H1 (cell line): ENCODE measurements around the gene ZNF622. TPM values are rescaled to one million over a fixed set of nuclear protein-coding genes. Genes with fewer than 3 reads are reported as not detected.

Experiments
- CTCF ChIA-PET: fragments of 300-600 bp; sonication (Branson Sonifier 250); formaldehyde crosslinking; loops from one replicate; lab custom pipeline; 2021; ENCODE audit not compliant: partially characterized antibody; lab: Charles Lee
- POLR2A ChIA-PET: fragments of 300-600 bp; sonication (Branson Sonifier 250); formaldehyde crosslinking; loops from one replicate; lab custom pipeline; 2021; ENCODE audit warnings: inconsistent platforms; ENCODE audit not compliant: partially characterized antibody; lab: Charles Lee
- DNase-seq, 2 experiments: peaks; one replicate each; pipeline versions ENCODE4 v3.0.0 to v3.0.0-alpha.2; 2010 to 2022; ENCODE audit warnings: low spot score in 2 of 2, low read depth in 1 of 2, mixed read lengths in 1 of 2
- FAIRE-seq: peaks from 2 replicates; lab custom pipeline; 2011; peaks lifted over from hg19 to GRCh38; lab: Jason Lieb, UNC
- H2AFZ ChIP-seq: 2 replicates; pipeline ENCODE4 v1.8.1; 2012; ENCODE audit warnings: low read length, inconsistent platforms
- H2AK5ac ChIP-seq: 2 replicates; pipeline ENCODE4 v1.6.1; 2013; ENCODE audit warnings: low read depth, low read length
- H2BK120ac ChIP-seq: replicated peaks from 2 replicates; pipeline ENCODE3; 2013; ENCODE audit warnings: low read depth, low read length, inconsistent platforms
- H2BK12ac ChIP-seq: 2 replicates; pipeline ENCODE4 v1.6.1; 2013; ENCODE audit warnings: low read depth, low read length
- H2BK15ac ChIP-seq: 2 replicates; pipeline ENCODE4 v1.6.1; 2013; ENCODE audit warnings: low read length
- H2BK20ac ChIP-seq: 2 replicates; pipeline ENCODE4 v1.6.1; 2013; ENCODE audit warnings: low read length
- H2BK5ac ChIP-seq: 2 replicates; pipeline ENCODE4 v1.6.1; 2013; ENCODE audit warnings: low read depth, low read length
- H3K14ac ChIP-seq: 2 replicates; pipeline ENCODE4 v1.6.1; 2013; ENCODE audit warnings: inconsistent platforms; ENCODE audit not compliant: insufficient read length
- H3K18ac ChIP-seq: 2 replicates; pipeline ENCODE4 v1.6.1; 2013; ENCODE audit warnings: low read length; ENCODE audit errors: extremely low read depth
- H3K23ac ChIP-seq: 2 replicates; pipeline ENCODE4 v1.6.1; 2013; ENCODE audit warnings: inconsistent platforms; ENCODE audit not compliant: insufficient read length
- H3K23me2 ChIP-seq: 2 replicates; pipeline ENCODE4 v1.6.1; 2013; ENCODE audit warnings: low read depth, low read length
- H3K27ac ChIP-seq: 2 replicates; pipeline ENCODE4 v1.6.1; 2011; ENCODE audit warnings: low read depth, low read length, inconsistent platforms
- H3K27me3 ChIP-seq, 4 experiments: replicated peaks in 1 of 4; 1 replicate in 1 of 4; 2 replicates in 3 of 4; pipeline versions ENCODE4 v1.6.1 to v1.8.1; 2011 to 2013; ENCODE audit warnings: low read length in 3 of 4, mild to moderate bottlenecking in 3 of 4, inconsistent platforms in 2 of 4, mixed read lengths in 2 of 4, moderate library complexity in 1 of 4; ENCODE audit not compliant: control insufficient read depth in 3 of 4, insufficient read depth in 3 of 4; ENCODE audit errors: extremely low read depth in 1 of 4
- H3K36me3 ChIP-seq, 4 experiments: 2 replicates each; pipeline versions ENCODE4 v1.6.1 to v1.8.1; 2011 to 2013; ENCODE audit warnings: mild to moderate bottlenecking in 4 of 4, low read length in 3 of 4, moderate library complexity in 2 of 4, control low read depth in 1 of 4, inconsistent platforms in 1 of 4; ENCODE audit not compliant: insufficient read depth in 4 of 4, control insufficient read depth in 2 of 4
- H3K4ac ChIP-seq: replicated peaks from 2 replicates; pipeline ENCODE3; 2013; ENCODE audit warnings: low read length, low read depth, mixed read lengths, inconsistent platforms; ENCODE audit not compliant: insufficient read length
- H3K4me1 ChIP-seq, 4 experiments: replicated peaks in 1 of 4; 1 replicate in 1 of 4; 2 replicates in 3 of 4; pipeline versions ENCODE4 v1.6.1 to v1.8.1; 2011 to 2013; ENCODE audit warnings: low read length in 3 of 4, inconsistent platforms in 2 of 4, mixed read lengths in 1 of 4; ENCODE audit not compliant: insufficient read depth in 4 of 4, control insufficient read depth in 3 of 4
- H3K4me2 ChIP-seq, 2 experiments: 2 replicates each; pipeline versions ENCODE4 v1.6.1 to v1.8.1; 2011 to 2013; ENCODE audit warnings: low read depth in 2 of 2, low read length in 2 of 2, control low read depth in 1 of 2, inconsistent platforms in 1 of 2, mild to moderate bottlenecking in 1 of 2; ENCODE audit not compliant: insufficient read depth in 1 of 2
- H3K4me3 ChIP-seq, 4 experiments: fragments of 200-600, 300-600 bp in 1 of 4; sonication (generic), shearing (Covaris generic), sonication (Bioruptor Twin) in 1 of 4; 2 replicates each; pipeline versions ENCODE4 v1.5.1 to v1.8.1; 2011 to 2016; ENCODE audit warnings: low read length in 4 of 4, low read depth in 3 of 4, control low read depth in 2 of 4, inconsistent platforms in 2 of 4, mild to moderate bottlenecking in 2 of 4, mixed read lengths in 1 of 4, moderate library complexity in 1 of 4; ENCODE audit not compliant: insufficient read depth in 2 of 4; ENCODE audit errors: extremely low read depth in 1 of 4
- H3K56ac ChIP-seq: replicated peaks from 2 replicates; pipeline ENCODE3; 2013; ENCODE audit warnings: low read depth, mild to moderate bottlenecking, mixed read lengths, low read length, inconsistent platforms; ENCODE audit not compliant: insufficient read length
- H3K79me1 ChIP-seq: 2 replicates; pipeline ENCODE4 v1.6.1; 2013; ENCODE audit warnings: low read depth, low read length, control low read depth
- H3K79me2 ChIP-seq, 2 experiments: 2 replicates each; pipeline versions ENCODE4 v1.6.1 to v1.8.1; 2012 to 2013; ENCODE audit warnings: low read length in 2 of 2, mild to moderate bottlenecking in 2 of 2, inconsistent platforms in 1 of 2; ENCODE audit not compliant: insufficient read depth in 2 of 2, control insufficient read depth in 1 of 2
- H3K9ac ChIP-seq, 4 experiments: replicated peaks in 1 of 4; 1 replicate in 1 of 4; 2 replicates in 3 of 4; pipeline versions ENCODE4 v1.6.1 to v1.8.1; 2011 to 2013; ENCODE audit warnings: low read depth in 3 of 4, low read length in 3 of 4, control low read depth in 2 of 4, mild to moderate bottlenecking in 2 of 4, moderate library complexity in 2 of 4, inconsistent platforms in 1 of 4; ENCODE audit errors: extremely low read depth in 1 of 4
- H3K9me3 ChIP-seq, 2 experiments: 2 replicates each; pipeline versions ENCODE4 v1.6.1 to v1.8.1; 2012 to 2013; ENCODE audit warnings: mild to moderate bottlenecking in 2 of 2, moderate library complexity in 2 of 2, control low read depth in 1 of 2, inconsistent platforms in 1 of 2, low read depth in 1 of 2, low read length in 1 of 2, mixed read lengths in 1 of 2; ENCODE audit not compliant: insufficient read depth in 2 of 2
- H4K20me1 ChIP-seq, 2 experiments: replicated peaks in 1 of 2; 2 replicates each; pipeline versions ENCODE3 to v1.8.1; 2011 to 2013; ENCODE audit warnings: inconsistent platforms in 2 of 2, low read length in 2 of 2, mild to moderate bottlenecking in 1 of 2; ENCODE audit not compliant: insufficient read depth in 2 of 2, control insufficient read depth in 1 of 2
- H4K5ac ChIP-seq: 2 replicates; pipeline ENCODE4 v1.6.1; 2013; ENCODE audit warnings: low read length, low read depth, mixed read lengths, inconsistent platforms; ENCODE audit not compliant: insufficient read length
- H4K8ac ChIP-seq: 2 replicates; pipeline ENCODE4 v1.8.0; 2013; ENCODE audit warnings: mild to moderate bottlenecking, moderate library complexity, low read length, inconsistent platforms; ENCODE audit not compliant: insufficient read depth; ENCODE audit errors: extremely low read depth
- H4K91ac ChIP-seq: replicated peaks from 2 replicates; pipeline ENCODE3; 2013; ENCODE audit warnings: low read length, mixed read lengths, inconsistent platforms; ENCODE audit not compliant: insufficient read length
- BACH1 ChIP-seq: IDR thresholded peaks from 2 replicates; pipeline ENCODE4 v1.6.1; 2012; ENCODE audit warnings: low read length, improper control_type of control experiment
- CHD2 ChIP-seq: IDR thresholded peaks from 2 replicates; pipeline ENCODE4 v1.6.1; 2012; ENCODE audit warnings: low read length, improper control_type of control experiment
- FOSL1 ChIP-seq: IDR thresholded peaks from 2 replicates; pipeline ENCODE4 v1.6.1; 2011; ENCODE audit warnings: mild to moderate bottlenecking, low read depth, low read length, moderate library complexity; ENCODE audit not compliant: insufficient read depth
- HDAC2 ChIP-seq, 2 experiments: fragments of 300-600 bp in 1 of 2; sonication (generic) in 1 of 2; IDR thresholded peaks; 2 replicates each; pipeline ENCODE4 v1.6.1; 2011 to 2012; ENCODE audit warnings: low read depth in 2 of 2, low read length in 2 of 2, mild to moderate bottlenecking in 2 of 2, moderate library complexity in 2 of 2, borderline replicate concordance in 1 of 2, inconsistent platforms in 1 of 2
- POLR2A ChIP-seq, 2 experiments: IDR thresholded peaks; 1 replicate in 1 of 2; 2 replicates in 1 of 2; pipeline ENCODE4 v1.6.1; 2011; ENCODE audit warnings: low read depth in 2 of 2, low read length in 2 of 2, mild to moderate bottlenecking in 2 of 2; ENCODE audit errors: control extremely low read depth in 1 of 2
- SRF ChIP-seq: IDR thresholded peaks from 2 replicates; pipeline ENCODE4 v1.6.1; 2011; ENCODE audit warnings: mild to moderate bottlenecking, low read depth, low read length, moderate library complexity
- WGBS, 2 experiments: shearing (Covaris generic) in 1 of 2; methylation state at CpG; one replicate each; pipeline versions ENCODE4 v1.1.6 to v1.1.7; 2013 to 2015; ENCODE audit warnings: low lambda C conversion rate in 2 of 2, mixed read lengths in 2 of 2, inconsistent platforms in 1 of 2, low coverage in 1 of 2, missing lambda C conversion rate in 1 of 2; ENCODE audit not compliant: insufficient replicate concordance in 2 of 2, insufficient coverage in 1 of 2, insufficient read length in 1 of 2; ENCODE audit errors: extremely low coverage in 1 of 2, missing lambda C conversion rate in 1 of 2; 5-methylcytosine and 5-hydroxymethylcytosine counted together
- polyA plus RNA-seq, 7 experiments: library from polyadenylated mRNA; depleted of rRNA in 3 of 7; stranded (reverse) in 5 of 7; unstranded in 2 of 7; fragments of >200 nt in 5 of 7; fragments of 200-250 nt in 2 of 7; gene quantifications; 1 replicate in 5 of 7; 2 replicates in 1 of 7; 4 replicates in 1 of 7; pipeline versions ENCODE4 v1.2.1 to v1.2.3, GENCODE V29; 2011 to 2013; ENCODE audit warnings: missing spikeins in 2 of 7, mixed read lengths in 2 of 7
- total RNA-seq: library from RNA; stranded (reverse); fragmentation: NEBNext Ultra II Directional; extraction: Animal tissue kit (Norgen Biotek cat#: 25700); gene quantifications from 2 replicates; pipeline ENCODE4 v1.2.1, GENCODE V29; 2021
- TF ChIP-seq, protein P1 (sequence below): IDR thresholded peaks from 2 replicates; pipeline ENCODE4 v1.6.1; 2011; ENCODE audit warnings: low read length, improper control_type of control experiment
- TF ChIP-seq, protein P2 (sequence below): IDR thresholded peaks from 2 replicates; pipeline ENCODE4 v1.6.1; 2012; ENCODE audit warnings: inconsistent platforms

Gene ZNF622
- total and polyA plus RNA-seq, 2 of the 8 experiments (the other 6 are each of a cell fraction or from before 2014, with no cell fraction given), result 8.8 to 30.8 TPM

DNA sequence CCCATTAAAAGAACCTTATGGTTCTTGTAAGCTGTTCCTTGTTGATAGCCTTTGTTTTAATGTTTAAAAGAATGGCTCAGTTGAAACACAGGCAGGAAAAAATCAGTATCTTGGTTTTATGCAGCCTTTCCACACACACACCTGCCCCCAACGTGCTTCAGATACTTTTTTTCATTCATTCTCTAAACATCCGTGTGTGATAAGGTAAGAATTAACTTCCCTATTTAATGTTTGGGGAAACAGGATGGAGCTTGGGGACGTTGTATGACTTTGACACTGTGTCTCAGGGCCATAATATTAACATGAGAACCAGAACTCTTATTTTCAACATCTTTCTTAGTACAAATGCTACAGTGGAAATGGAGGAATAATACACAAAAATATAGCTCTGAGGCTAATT is 5.8 kb upstream of the ZNF622 start:
- Histone ChIP-seq H3K36me3 (no peaks in the 10 kb centered on the region), H3K56ac (no peak overlapping the region), H2BK5ac (no peak overlapping the region), H4K5ac (no peak overlapping the region), H3K18ac (no peak overlapping the region), H3K27me3 (no peaks in the 10 kb centered on the region; a peak in 1 of 7 replicates), H3K79me1 (no peaks in the 10 kb centered on the region; the same call in 1 of the 2 replicates), H4K20me1 (peaks cover 0 to 2% of the 10 kb centered on the region in 2 experiments), H2BK12ac (no peak overlapping the region), H4K8ac (no peak overlapping the region), H3K14ac (no peak overlapping the region), H4K91ac (no peak overlapping the region), H3K79me2 (peaks cover 0 to 9% of the 10 kb centered on the region in 2 experiments; a peak in 1 of 4 replicates), H2AFZ (no peak overlapping the region), H3K4me1 (peaks cover 0 to 3% (median 0%) of the 10 kb centered on the region in 4 experiments; a peak in 3 of 7 replicates), H3K23ac (no peak overlapping the region), H3K23me2 (no peaks in the 10 kb centered on the region; the same call in 1 of the 2 replicates), H3K27ac (no peak overlapping the region), H2AK5ac (no peak overlapping the region), H3K9ac (no peak overlapping the region), H2BK20ac (no peak overlapping the region), H2BK120ac (no peak overlapping the region), H2BK15ac (no peak overlapping the region), H3K4ac (no peak overlapping the region), H3K4me2 (no peak overlapping the region), H3K4me3 (no peak overlapping the region), H3K9me3 (no peaks in the 10 kb centered on the region)
- DNase-seq (no peak), FAIRE-seq (no peak)
- POLR2A ChIA-PET, result no interaction called here
- CTCF ChIA-PET, result interaction anchor here (1.1 to 1.5 kb wide), 2 partner anchors 17 to 81 kb away, joined by 3 read pairs; no protein-coding TSS in a partner anchor
- TF ChIP-seq FOSL1, result no peak
- TF ChIP-seq SRF, result no peak
- TF ChIP-seq CHD2, result no peak
- no peak for TF ChIP-seq HDAC2 (IDR thresholded peaks at IDR 0.05; ENCODE audit: borderline replicate concordance in 1 of 2, low read depth in 2 of 2, low read length in 2 of 2)
- TF ChIP-seq, protein P1, sequence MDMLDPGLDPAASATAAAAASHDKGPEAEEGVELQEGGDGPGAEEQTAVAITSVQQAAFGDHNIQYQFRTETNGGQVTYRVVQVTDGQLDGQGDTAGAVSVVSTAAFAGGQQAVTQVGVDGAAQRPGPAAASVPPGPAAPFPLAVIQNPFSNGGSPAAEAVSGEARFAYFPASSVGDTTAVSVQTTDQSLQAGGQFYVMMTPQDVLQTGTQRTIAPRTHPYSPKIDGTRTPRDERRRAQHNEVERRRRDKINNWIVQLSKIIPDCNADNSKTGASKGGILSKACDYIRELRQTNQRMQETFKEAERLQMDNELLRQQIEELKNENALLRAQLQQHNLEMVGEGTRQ, result no peak
- TF ChIP-seq, protein P2, sequence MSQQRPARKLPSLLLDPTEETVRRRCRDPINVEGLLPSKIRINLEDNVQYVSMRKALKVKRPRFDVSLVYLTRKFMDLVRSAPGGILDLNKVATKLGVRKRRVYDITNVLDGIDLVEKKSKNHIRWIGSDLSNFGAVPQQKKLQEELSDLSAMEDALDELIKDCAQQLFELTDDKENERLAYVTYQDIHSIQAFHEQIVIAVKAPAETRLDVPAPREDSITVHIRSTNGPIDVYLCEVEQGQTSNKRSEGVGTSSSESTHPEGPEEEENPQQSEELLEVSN, result no peak
- TF ChIP-seq BACH1, result no peak
- no peak for TF ChIP-seq POLR2A (IDR thresholded peaks at IDR 0.05; ENCODE audit: control extremely low read depth in 1 of 2, low read depth in 2 of 2, low read length in 2 of 2)
- 78% methylated on average over 3 of the region's 3 CpGs; no CpG with 5 or more reads in 1 of the 2 experiments for WGBS, 2 experiments
